Measurements from ENCODE around the gene AMY2B.
"Not testable (repeated sequence)": the region's sequence is repeated elsewhere in the genome, so short reads cannot be mapped to it uniquely, and the experiment has no call there.

AMY2B gene

GRCh38 chr1:103571289-103571688 is at the start of gene AMY2B:
TSS of gene AMY2B (plus strand) at chr1:103571589. CDS start at chr1:103571603, 14 bp downstream.
- DNase-seq (ENCODE audit: low spot score) = not testable (repeated sequence)

GRCh38 chr1:103523346-103523745 is 48.0 kb upstream of the AMY2B start:
- no peak for DNase-seq (ENCODE audit: low spot score)

DNA sequence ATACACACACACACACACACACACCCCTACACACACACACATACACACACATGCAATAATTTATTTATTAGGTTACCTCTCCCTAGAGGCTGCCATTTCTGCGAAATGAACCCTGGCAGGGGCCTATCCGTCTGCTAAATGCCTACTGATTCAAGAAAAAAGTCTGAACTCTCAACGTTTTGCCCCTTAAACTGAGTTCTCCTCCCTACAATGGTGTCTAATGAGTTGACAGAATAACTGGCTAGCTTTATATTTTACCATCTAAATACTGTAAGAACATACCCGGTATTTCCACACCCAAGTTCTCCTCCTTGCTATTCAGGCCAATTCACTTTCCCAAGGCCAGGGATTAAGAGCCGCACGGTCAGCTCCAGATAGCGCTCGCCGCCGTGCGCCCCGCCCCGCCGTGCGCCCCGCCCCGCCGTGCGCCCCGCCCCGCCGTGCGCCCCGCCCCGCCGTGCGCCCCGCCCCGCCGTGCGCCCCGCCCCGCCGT is 46.2 kb upstream of the AMY2B start:
- peak; percentile 38 for DNase-seq (ENCODE audit: low spot score)

DNA sequence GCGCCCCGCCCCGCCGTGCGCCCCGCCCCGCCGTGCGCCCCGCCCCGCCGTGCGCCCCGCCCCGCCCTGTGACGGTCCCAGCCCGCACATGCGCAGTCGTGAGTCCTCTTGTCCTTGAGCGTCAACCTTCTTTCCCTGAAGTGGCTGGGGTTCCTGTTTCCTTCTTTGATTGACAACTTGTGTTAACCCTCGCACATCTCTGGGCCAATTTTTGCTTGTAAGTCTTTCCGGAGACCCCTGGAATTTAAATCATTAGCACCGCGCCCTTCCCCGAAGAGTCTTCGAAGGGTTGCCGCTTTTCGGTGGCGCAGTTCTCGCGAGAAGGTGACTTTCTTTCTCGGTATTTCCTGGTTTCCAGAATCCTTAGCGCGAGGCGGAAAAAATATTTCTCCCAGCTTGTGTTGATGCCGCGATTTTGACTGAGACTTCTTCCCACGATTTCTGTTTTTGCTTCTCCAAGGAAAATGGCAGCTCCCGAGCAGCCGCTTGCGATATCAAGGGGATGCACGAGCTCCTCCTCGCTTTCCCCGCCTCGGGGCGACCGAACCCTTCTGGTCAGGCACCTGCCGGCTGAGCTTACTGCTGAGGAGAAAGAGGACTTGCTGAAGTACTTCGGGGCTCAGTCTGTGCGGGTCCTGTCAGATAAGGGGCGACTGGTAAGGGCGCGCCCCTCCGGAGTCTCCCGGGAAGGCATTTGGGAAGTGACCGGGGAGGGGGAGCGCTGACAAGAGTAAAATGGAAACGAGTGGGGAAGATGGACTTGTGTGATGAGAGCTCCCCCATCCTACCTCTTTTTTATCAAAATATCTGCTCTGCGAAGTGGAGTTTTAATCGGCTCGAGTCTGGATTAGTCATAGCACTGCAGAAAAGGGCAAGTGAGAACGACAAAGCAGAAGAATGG is 45.5 kb upstream of the AMY2B start, which contains the start of gene RNPC3:
TSS of gene RNPC3 (plus strand) at position 93 of the 901 bp plus-strand sequence. CDS start at position 465, 372 bp downstream.
- peak; percentile 91 for DNase-seq (ENCODE audit: low spot score)

DNA sequence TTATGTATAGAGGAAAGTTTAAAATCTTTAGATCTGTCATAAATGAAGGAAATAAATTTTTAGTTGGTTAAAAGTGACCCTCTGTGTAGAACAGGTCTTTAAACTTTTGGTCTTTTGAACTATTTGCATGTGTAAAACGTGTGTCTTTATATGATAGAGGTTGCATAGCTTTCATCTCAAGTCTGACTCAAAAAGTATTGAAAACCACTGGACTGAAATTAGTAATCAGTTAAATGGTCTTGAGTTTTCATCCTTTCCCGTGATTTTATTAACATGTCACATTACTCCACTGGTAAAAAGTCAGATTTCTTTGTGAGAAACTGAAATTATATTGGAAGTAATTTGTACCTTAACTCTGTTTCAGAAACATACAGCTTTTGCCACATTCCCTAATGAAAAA is 44.1 kb upstream of the AMY2B start:
- DNase-seq (ENCODE audit: low spot score) = no peak

DNA sequence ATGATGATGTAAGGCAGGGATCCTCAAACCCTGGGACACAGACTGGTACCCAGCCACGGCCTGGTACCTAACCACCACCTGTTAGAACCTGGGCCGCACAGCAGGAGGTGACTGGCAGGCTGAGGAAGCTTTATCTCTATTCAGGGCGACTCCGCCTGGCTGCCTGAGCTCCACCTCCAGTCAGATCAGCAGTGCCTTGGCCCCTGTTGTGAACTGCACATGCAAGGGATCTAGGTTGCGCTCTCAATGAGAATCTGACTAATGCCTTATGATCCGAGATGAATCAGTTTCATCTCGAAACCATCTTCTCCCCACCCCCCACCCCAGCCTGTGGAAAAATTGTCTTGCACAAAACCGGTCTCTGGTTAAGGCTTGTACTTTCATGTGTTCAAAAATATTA is 41.6 kb upstream of the AMY2B start:
- DNase-seq (ENCODE audit: low spot score) = no peak

DNA sequence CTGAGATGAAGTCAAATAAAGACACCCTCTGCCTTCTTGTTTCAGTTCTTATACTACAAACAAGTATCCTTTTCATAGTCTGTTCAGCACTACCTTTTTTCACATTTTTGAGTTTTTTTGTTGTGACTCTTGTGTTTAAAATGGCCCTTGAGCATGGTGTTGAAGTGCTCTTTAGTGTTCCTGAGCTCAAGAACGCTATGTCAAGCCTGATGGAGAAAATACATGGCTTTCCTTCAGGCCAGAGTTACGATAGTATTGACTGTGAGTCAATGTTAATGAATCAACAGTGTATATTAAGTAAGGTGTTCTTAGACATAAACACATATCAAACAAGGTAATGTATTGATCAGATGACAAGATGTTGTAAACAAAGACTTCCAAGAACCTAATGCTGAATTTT is 33.2 kb upstream of the AMY2B start:
- DNase-seq (ENCODE audit: low spot score) = no peak

DNA sequence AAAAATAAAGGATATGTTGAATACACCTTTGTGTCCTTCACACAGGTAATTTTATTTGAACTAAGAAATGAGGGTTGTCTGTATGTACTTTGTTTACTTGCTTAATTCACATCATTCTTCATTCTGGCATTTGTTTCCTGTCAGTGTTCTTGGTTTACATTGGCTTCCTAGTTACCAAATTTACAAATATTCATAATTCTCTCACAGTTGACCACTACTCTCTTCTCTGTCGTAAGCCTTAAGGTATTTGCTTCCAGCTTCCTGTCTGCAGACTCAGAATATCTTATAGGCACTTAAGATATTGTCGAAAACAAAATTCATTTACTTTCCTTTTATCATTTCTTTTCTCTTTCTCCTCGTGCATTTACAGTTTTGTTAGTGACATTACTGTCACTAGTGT is 30.0 kb upstream of the AMY2B start:
- DNase-seq (ENCODE audit: low spot score) = no peak

DNA sequence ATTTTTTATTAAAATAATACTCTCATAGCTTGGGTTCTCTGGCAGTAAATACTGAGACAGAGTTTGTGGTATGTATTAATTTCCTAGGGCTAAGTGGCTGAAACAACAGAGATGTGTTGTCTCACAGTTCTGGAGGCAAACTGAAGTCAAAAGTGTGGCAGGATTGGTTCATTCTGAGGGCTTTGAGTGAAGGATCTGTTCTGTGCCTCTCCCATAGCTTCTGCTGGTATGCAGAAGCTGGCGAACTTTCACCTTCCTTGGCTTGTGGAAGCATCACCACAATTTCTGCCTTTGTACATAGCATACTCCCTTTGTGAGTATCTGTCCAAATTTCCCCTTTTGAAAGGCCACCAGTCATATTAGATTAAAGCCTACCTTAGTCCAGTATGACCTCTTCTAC is 24.9 kb upstream of the AMY2B start:
- no peak for DNase-seq (ENCODE audit: low spot score)

DNA sequence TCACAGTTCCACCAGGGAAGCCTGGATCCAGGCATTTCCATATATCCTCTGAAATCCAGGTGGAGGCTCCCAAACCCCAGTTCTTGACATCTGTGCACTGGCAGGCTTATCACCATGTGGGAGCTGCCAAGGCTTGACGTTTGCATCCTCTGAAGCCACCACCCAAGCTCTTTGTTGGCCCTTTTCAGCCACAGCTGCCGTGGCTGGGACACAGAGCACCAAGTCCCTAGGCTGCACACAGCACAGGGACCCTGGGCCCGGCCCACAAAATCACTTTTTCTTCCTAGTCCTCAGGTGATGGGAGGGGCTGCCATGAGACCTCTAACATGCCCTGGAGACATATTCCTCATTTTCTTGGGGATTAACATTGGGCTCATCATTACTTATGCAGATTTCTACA is 23.5 kb upstream of the AMY2B start:
- DNase-seq (ENCODE audit: low spot score) = no peak

DNA sequence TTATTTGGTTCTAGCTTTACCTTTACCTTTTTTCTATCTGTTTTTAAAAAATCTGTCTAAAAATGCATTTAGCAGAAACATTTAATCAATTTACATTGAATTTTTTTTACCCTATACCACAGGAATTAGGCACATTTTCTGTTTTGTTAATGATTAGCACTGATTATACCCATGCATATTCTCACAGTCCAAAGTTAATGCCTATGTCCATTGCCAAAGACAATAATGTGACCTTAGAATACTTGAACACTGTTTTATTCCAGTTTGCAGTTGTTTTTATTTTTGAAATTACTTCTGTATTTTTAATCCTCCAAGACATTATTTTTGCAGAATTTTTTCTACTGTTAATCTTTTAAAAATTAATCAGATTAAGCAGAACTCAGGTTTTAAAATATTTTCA is 11.0 kb upstream of the AMY2B start:
- DNase-seq (ENCODE audit: low spot score) = no peak

DNA sequence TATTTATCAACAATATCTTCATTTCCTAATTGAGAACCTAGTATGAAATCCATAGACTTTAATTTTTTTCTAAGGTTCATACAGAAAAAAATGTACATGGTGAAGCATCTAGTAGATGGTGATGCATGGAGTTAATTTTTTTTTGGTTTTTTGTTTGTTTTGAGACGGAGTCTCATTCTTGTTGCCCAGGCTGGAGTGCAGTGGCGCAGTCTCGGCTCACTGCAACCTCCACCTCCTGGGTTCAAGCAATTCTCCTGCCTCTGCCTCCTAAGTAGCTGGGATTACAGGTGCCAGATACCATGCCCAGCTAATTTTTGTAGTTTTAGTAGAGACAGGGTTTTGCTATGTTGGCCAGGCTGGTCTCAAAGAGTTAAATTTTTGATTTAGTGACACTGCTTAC is 10.3 kb upstream of the AMY2B start:
- not testable (repeated sequence) for DNase-seq (ENCODE audit: low spot score)

- no peak for DNase-seq (ENCODE audit: low spot score)
Observed at GRCh38 chr1:103561643-103562395, 9.6 kb upstream of the AMY2B start.

DNA sequence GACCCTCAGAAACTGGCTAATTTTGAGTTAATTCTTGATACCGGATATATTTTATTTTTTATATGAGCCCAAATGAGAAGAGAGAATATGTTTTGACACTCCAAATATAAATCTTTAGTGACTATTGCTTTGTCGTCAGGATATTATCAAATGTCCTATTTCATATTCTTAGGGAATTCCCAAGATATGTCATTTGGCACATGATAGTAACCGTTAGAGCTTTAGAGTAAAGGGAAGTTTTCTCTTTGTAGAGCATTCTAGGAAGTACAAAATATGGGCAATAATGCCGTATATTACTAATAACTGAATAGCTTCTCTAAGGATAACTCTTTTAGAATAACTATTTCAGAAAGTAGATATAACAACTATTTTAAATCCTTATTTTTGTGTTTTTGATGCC is 8.3 kb upstream of the AMY2B start:
- DNase-seq (ENCODE audit: low spot score) = no peak

DNA sequence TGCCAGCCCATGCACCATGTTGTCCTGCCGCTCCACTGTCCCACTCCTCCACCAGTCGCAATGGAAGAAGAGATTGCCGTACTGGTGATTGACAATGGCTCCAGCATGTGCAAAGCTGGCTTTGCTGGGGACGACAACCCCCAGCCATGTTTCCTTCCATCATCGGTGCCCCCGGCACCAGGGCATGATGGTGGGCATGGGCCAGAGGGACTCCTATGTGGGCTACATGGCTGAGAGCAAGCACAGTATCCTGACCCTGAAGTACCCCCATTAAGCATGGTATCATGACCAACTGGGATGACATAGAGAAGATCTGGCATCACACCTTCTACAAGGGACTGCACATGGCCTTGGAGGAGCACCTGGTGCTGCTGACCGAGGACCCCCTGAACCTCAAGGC is 1.9 kb upstream of the AMY2B start:
- DNase-seq (ENCODE audit: low spot score) = no peak

- no peak for DNase-seq (ENCODE audit: low spot score)
Observed at GRCh38 chr1:103576065-103576464, 4.7 kb downstream of the AMY2B start.

DNA sequence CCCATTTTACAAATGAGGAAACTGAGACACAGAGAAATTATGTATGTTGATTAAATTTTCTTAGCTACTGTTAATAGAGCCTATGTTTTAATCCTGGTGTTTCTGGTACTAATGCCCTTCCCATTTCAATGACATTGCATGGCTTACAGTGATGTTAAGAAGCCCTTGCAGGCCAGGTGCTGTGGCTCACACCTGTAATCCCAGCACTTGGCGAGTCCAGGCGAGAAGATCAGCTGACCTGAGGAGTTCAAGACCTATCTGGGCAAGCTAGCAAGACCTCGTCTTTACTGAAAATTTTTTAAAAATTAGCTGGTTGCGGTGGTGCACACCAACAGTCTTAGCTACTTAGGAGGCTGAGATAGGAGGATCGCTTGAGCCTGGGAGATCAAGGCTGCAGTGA is 5.4 kb downstream of the AMY2B start:
- not testable (repeated sequence) for DNase-seq (ENCODE audit: low spot score)

- no peak for DNase-seq (ENCODE audit: low spot score)
Observed at GRCh38 chr1:103582464-103582863, 11.1 kb downstream of the AMY2B start.

GRCh38 chr1:103583887-103584286 is 12.5 kb downstream of the AMY2B start:
- DNase-seq (ENCODE audit: low spot score) = no peak

DNA sequence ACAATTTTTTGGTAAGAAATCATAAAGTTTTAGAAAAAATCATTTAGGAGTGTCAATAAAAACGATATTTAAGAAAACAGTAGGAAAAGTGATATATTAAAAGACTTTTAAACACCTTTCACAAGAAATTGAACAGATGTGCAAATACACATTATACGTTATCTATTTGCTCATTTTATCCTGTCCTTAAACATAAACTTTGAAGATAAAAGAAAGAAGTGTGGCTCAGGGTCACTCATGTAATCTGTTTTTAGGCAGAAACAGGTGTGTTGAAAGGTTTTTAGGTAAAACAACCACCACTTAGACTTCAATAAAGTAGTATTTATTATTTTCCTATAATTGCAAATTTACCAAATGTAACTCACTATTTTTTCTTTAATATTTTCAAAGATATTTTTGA is 13.1 kb downstream of the AMY2B start:
- DNase-seq (ENCODE audit: low spot score) = no peak

- not testable (repeated sequence) for DNase-seq (ENCODE audit: low spot score)
Observed at GRCh38 chr1:103602740-103603139, 31.4 kb downstream of the AMY2B start.

DNA sequence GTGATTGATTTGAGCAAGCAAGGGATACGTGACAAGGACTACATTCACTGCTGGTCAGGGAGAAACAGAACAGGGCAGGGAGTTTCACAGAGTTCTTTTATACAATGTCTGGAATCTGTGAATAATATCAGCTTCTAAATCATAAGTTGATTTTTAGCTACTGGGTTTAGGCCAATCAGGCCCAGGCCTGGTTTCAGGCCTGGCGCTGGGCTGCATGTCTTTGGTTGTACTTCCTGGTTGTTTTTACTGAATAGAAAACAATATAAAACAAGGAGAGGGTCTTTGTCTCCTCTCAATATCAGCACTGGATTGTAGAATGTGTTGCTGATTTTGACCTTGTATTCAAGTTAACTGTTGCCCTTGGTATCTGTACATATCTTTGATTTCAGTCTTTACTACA is 45.0 kb downstream of the AMY2B start:
- DNase-seq (ENCODE audit: low spot score) = no peak

DNA sequence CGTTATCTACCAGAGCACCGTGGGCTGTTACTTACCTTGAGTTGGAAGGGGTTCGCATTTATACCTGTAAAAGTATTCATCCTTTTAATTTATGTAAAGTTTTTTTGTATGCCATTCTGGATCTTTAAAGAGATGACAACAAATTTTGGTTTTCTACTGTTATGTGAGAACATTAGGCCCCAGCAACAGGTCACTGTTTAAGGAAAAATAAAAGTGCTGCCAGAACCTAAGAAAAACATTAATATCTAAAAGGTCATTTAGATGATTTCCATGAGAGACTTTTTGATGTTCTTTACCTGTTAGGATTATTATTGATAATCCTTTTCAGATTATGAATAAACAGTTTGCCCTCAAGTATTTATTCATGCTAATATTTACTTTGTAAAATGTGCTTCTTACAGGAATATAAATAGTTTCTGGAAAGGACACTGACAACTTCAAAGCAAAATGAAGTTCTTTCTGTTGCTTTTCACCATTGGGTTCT is 45.6 kb downstream of the AMY2B start, which contains the start of gene AMY2A:
TSS of gene AMY2A (plus strand) at position 434 of the 484 bp plus-strand sequence. CDS start at position 448, 14 bp downstream.
- DNase-seq (ENCODE audit: low spot score) = not testable (repeated sequence)
